ENCODE data around the gene EPHA6.

The EPHA6 gene

DNA sequence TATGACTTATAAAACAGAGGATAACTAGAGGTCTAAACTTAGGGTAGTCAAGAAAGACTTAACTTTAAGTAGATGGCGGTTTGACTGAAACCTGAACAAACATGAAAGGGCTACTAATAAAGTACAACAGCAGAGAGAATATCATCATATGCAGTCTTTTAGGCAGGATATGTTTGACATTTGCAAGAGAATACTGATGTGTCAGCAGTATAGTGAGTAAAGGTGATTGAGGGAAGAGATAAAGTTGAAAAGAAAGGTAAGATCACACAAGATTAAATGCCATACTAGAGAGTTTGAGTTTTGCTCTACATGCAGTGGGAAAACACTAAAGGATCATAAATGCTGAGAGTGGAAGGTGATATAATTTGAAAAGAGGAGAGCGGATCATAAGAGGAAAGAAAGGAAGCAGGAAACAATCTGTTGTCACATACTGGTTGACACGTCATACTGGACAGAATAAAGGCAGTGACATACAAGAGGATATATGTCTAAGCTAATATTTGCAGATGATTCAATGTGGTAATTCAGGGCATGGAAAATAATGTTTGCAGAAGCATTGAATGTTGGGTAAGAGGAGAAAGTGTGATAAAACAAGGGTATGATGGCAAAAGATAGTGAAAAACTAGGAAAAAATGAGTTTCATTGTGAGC, 223.0 kb downstream of the EPHA6 start:
- DNase-seq = no peak

DNA sequence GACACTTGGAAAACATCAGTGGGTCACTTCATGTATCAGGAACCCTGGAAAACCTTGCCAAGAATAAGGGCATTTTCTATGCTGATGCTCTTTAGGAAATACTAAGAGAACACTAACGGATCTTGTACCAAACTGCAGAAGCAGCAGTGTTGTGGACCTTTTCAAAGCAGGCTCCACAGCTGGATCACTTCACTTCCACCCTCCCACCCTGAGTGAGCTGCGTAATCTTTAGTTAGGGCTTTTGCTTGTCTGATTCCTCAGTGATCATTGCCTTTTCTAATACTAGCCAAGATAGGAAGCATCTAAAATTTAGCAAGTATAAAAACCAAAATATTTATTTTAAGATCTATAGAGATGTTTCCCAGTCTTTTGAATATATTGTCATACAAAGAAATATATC, 229.0 kb downstream of the EPHA6 start:
- no peak for DNase-seq

DNA sequence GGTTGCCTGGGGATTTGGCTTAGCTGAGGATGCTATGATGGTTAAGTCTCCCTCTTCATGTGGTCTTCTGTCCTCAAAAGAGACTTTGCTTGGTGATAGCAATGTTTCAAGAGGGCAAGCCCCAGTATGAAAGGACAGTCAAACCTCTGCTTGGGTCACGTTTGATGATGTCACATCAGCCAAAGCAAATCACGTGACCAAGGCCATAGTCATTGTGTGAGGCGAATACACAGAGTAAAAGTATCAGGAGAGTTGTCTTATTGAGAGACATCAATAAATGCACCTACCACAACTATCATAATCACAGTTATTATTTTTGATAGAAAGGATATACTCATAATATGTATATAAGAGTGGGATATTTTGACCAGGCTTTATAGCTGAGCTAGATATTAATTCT, 243.0 kb downstream of the EPHA6 start:
- no peak for DNase-seq

DNA sequence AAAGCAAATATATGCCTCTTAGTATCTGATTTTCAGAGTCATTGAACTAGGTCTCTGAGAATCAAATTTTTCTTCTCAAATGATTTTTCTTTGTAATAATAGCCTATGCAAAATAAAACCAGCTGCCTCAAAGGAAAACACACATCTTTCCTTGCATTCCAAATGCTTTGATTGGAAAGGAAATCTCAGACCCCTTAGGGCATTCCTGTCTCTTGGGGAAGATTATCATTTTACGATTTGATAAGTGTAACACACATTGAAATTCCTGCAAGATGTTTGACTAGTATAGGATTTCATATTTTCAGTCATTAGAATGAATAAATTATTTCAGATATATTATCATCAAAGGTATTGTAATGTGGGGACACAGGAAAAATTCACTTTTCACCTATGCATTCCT, 244.8 kb downstream of the EPHA6 start:
- no peak for DNase-seq

DNA sequence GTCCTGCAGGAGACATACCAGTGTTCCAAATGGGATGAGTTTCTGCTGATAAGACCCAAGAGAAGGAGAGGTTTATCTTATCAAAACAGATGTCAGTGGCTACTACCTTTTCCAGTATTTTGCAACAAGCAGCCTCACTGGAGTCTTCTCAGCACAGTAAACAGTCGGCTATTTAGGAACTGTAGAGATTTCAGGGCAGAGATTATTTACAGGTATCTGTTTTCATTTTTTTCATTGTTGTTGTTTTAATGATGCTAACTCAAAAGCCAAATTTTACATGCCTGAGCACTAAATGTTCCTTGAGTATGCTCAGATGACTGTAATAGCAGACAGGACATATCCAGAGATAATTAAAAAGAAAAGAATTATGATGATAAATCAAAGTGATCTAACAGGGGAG, 252.1 kb downstream of the EPHA6 start:
- DNase-seq = no peak

DNA sequence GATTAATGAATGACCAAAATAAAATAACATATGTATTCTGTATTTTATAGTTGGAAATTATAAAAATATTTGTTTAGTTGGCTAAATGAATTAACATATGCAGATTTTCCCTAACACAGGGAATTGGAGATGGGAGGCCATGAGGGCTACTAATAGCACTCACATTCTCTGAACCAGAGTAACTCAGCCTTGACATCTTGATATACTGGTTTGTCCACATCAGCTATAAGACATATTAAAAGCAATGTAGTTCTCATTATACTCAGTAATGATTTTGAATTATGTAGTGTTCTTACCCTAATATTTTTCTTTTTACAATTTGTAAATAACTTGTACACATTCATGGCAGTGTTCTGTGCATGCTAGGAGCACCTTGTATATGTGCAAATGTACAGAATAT, 255.9 kb downstream of the EPHA6 start:
- DNase-seq = no peak

DNA sequence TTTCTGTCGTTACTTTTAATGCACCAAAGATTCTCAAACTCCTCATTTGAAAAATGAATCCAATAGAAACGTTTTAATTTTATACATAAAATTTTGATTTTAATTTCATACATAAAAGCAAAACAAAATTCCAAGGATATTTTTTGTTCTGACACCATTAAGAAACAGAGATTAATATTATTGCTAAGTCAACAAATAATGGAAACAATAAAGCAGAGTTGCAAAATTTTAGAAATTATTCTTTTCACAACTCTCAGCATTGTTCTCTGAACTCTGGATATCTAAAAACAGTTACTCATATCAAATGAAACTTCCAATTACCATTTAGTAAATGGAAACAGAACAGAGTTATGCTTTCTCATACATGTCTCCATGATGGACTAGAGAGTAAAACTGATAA, 260.2 kb downstream of the EPHA6 start:
- no peak for DNase-seq

DNA sequence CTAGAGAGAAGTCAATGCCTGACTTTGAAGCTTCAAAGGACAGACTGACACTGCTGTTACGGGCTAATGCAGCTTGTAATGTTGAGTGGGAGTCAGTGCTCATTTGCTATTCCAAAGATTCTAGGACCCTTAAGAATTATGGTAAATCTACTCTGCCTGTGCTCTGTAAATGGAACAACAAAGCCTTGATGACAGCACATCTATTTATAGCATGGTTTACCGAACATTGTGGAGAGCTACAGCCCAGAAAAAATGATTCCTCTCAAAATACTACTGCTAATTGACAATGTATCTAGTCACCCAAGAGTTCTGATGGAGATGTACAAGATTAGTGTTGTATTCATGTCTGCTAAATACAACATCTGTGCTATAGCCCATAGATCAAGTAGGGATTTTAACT, 262.3 kb downstream of the EPHA6 start:
- no peak for DNase-seq

DNA sequence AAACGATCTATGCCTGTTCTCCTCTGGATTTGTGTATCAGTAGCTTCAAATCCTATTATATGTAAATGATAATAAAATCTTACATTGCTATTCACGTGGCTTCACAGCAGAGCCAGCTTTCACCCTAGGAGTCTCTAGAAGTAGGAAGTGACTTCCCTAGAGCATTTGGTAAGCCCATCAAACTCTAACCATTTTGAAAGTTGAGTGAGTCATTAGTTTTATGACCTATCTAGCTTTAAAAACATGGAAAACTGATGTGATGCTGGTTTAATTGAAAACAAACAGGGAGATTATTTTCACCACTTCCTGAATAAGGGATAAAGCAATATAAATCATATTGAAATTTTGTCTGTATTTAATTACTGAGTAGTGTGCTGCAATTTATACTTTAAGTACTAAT, 275.2 kb downstream of the EPHA6 start:
- DNase-seq = no peak

DNA sequence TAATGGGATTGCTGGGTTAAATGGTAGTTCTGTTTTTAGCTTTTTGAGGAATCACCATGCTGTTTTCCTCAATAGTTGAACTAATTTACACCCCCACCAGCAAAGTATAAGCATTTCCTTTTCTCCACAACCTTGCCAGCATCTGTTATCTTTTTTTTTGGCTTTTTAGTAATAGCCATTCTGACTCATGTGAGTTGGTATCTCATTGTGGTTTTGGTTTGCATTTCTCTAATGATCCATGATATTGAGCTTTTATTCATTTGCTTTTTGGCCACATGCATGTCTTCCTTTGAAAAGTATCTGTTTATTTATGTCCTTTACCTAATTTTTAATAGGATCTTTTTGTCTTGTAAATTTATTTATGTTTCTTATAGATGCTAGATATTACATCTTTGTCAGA, 288.2 kb downstream of the EPHA6 start:
- DNase-seq = no peak

DNA sequence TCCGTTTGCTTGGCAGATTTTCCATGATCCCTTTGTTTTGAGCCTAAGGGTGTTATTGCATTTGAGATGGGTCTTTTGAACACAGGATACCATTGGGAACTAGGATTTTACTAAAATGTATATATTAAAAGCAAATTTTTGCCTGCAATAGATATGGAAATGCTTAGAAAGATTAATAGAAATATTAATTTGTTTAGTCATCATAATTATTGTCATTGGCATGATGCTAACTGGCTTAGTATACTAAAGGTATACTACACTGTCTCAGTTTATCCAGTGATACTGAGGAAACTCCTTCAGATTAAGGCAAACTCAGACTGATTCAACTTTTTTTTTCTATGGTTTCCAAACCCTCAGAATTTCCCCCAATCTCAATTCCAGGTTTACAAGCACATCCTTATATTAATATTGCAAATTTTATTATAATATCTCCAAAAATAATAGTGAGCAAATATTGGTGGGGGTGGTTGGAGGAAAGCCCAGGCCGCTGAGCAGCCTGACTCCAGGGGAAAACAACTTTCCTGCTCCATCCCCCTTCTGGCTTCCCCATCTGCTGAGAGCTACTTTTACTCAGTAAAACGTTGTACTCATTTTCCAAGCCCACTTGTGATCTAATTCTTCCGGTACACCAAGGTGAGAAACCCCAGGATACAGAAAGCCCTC, 291.7 kb downstream of the EPHA6 start:
- DNase-seq = no peak

DNA sequence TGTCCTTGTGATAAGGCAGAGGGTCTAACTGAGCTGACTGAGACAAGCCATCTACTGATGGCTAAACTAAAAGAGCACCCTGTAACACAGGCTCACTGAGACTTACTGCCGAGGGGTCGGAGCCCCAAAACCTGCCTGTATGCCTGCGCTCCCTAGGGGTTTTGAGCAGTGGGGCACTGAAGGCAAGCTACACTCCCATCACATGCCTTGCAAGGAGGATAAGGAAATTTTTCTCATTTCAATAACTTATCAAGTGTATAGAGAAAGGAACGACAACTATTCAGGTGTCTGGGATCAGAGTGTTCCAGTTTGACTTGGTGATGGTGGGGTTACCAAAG, 292.2 kb downstream of the EPHA6 start:
- DNase-seq = no peak

DNA sequence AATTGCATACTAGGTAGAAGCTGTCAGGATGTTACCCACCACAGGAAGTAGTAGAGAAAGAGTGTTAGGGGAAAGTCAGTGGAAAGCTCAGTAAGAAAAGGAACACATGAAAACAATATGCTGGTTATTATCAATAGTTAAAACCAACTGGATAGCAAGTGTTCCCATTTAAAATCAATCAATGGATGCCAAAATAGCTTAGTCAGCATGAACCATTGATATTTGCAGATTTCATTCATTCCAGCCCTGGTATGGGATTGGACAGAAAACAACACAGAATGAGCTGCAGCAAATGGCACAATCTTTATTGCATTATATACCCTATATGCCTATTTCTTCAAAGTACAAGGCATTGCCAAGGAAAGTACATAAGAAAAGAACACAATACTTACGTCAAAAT, 293.7 kb downstream of the EPHA6 start:
- DNase-seq = no peak

DNA sequence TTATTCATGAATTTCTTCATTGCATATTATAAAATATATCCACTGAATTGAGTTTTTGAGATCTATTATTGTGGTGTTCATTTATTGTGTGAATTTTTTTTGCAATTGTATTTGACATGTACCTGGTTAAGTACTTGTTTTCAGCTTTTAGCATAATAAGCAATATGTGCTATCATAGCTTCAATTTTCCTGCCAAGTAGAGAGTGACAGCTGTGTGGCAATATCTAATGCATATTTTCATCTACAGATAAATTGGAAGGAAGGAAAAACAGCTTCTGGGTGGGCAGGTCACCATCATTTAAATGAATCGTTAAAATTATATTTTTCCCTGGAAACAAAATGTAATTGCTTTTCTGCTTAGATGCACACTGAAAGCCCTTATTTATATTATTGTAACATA, 296.9 kb downstream of the EPHA6 start:
- DNase-seq = no peak

DNA sequence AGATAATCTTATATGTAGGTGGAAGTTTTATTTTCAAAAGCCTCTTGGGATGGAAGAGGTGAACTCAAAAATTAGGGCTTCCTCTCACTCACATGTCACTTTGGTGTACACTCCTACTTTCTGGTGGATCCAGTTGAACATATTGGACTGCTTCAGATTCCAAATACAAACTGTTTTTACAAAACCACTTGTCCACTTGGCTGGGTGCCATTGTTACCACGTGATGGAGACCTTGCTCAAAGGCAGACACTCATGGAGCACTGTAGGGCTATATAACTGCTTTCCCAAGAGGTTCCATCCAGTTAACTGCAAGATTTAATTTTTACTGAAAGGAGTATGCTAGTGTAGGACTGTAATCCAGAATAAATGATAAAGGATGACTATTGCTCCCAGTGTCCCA, 307.0 kb downstream of the EPHA6 start:
- DNase-seq = no peak

DNA sequence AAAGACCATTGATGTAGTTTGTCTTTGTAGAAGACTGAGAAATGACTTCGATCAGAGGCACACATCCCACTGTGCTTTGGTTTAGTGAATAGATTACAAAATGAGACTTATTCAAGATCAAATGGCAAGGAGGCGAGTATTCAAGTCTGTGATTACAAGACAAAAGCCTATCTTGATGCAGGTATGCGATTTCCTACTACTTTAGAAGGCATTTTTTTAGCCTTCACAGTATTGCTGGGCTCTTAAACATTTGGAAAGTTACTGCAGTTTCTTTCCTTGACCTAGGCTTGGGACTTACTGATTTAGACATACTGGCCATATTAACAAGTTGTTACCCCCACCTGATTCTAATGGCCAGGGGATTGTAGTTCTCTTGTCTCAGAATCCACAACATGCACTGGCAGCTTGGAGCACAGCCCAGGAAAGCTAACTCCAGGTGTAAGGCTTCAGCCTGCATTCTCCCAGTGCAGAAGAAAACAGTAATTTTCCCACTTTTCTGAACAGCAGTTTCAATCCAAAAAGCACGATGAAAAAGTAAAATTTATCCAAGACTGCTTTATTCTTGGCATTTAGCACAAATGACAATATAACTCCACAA, 311.6 kb downstream of the EPHA6 start:
- no peak for DNase-seq

DNA sequence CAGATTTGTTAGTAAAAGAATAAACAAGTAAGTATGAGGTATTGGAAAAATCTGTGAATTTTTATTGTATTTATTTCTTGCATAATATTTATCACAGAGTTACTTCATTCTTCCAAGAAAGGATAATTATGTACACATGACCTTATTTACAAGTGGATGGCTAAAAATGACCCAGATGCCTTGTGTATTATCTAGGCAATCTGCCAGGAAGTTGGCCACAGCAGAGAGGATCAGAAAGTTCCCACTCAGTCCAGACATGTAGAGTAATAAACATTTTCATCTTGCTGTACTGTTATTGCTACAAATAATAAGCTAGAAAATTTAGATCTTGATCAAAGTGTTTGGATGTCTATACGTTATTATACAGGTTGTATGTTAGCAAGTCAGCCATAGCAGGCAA, 317.1 kb downstream of the EPHA6 start:
- DNase-seq = no peak

DNA sequence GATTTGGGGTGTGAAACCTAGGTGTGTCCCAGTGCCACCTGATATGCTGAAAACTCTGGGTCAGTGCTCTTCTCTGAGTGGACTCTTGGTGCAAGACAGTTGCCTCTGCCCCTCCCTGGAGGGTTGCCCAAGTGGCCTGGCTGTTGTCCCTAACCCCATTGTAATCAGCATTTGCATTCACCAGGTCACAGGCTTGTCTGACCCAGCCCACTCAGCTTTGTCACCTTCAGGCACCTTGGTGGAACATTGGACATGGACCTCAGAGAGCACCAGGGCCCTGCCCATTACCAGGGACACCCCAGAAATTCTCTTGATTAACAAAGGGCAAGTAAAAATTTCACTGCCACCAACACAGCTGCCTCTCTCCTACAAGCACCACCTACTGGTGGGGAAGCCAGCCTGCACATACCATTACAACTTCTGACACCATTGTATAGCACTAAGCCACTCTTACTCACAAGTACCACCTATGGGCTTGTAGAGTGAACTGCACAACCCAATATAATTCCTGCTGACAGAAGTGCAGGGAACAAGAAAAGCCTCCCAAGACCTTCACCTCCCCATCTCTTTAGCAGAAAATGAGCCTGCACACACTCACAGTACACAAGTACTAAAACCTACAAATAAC, 324.6 kb downstream of the EPHA6 start:
- no peak for DNase-seq

DNA sequence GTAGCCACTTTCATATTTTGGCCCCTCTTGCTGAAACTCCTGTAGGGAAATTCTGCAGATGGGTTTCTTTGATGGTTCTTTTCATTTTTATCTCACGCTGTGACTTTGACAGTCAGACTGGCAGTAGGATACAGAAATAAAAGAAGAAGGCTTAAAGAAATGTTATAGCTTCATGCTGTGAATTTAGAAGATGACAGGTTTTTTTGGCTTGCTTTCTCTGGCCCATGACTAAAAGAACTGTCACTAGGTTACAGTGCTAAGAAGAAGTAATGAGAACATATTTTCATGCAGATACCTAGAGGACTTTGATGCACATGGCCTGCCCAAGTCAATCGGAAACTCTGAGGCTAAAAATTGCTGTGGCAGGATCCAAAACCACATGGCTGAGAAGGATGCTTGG, 334.5 kb downstream of the EPHA6 start:
- DNase-seq = no peak

DNA sequence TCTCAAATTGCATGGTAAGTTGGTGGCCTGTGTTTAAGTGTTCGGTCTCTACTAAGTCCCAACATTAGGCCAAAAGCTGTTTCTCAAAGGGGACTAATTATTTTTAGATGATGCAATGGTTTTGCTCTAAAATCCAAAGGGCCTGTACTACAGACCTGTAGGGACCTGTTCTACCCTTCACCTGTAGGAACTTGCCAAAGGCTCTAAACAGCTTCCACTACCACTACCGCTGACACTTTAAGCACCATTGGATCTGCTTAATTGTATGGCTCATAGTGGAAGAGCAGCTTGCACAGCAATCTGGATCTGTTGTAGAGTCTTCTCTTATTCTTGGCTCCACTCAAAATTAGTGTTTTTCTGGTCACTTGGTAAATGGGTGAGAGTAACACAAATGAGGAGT, 346.8 kb downstream of the EPHA6 start:
- no peak for DNase-seq

DNA sequence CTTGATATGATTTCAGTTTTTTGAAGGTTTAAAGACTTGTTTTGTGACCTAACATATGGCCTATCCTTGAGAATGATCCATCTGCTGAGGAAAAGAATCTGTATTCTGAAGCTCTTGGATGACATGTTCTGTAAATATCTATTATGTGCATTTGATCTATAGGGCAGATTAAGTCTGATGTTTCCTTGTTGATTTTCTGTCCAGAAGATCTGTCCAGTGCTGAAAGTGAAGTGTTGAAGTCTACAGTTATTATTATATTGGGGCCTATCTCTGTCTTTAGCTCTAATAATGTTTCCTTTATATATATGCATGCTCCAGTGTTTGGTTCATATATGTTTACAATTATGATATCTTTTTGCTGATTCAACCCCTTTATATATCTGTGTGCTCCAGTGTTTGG, 362.8 kb downstream of the EPHA6 start:
- no peak for DNase-seq

DNA sequence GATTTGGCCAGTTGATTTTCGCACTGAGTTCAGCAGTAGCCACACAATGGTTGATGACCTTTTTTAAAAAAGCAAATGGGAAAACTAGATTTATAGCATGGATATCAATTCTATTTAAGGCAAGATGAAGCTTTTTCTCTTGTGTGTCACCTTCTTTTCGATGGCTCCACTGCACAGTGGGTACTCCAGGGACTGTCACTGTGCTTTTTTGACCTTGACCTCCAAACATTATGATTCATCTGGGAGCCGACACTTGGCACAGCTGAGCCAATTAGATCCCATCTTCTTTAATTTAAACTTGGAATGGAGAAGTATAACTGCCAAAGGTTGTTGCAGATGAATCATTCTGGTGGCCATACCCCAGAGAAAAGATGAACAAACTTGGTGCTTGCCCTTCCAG, 367.3 kb downstream of the EPHA6 start:
- no peak for DNase-seq

DNA sequence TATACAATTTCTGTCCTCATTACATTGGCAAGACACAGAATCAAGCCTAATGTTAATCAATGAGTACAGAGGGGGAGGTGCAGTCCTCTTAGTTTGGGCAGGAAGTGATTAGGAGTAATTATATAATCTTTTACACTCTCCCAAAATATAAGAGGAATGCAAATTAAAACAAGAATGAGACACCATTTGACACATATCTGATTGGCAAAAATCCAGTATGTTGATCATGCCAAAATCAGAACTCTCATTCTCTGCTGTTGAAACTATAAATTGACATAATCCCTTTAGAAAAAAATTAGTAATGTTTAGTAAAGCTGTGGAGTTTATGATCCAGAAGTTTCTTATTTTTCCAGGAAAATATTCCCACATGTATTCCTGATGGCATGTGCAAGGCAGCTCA, 373.4 kb downstream of the EPHA6 start:
- no peak for DNase-seq

DNA sequence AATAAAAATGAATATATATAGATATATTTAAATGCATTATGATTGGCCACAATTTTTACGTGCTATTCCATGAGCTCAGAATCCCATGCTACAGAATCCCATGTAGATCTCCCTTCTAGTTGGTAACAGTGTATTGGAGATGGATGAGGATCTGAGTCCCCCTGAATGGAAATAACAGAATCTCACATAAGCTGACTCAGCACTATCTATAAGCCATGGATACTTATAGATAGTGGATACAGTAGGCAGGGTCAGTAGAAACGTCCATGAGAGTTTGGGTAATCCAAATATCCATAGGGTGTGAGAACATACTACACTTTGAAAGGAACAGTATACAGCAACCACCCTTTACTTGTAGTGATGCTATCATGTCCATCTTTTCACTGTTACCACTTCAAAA, 375.4 kb downstream of the EPHA6 start:
- DNase-seq = no peak

DNA sequence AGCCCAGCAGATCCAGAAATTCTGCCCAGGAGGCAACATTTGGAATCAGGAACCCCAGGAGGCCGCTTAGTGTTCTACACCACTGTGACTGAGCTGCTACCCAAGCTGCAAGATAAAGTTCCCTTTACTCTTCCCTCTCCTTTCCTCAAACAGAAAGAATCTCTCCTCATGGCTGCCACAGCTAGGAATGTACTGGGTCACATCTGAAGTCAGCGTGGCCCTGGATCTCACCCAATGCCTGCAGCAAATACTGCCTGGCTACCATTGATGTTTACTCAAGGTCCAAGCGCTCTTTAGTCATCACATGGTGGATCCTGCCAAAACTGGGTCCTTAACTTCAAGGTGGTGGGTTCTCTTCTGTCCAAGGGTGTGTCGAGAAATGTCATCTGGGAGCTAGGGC, 382.7 kb downstream of the EPHA6 start:
- DNase-seq = no peak
